Measurements from ENCODE around the gene ASB18.

Gene ASB18

GRCh38 chr2:236163471-236164200 lies 100.6 kb downstream of the ASB18 start:
- no peak for DNase-seq

- no peak for DNase-seq
Measured at GRCh38 chr2:236162882-236163470, 101.2 kb downstream of the ASB18 start.

- DNase-seq, result no peak
Measured at GRCh38 chr2:236162031-236162845, 102.0 kb downstream of the ASB18 start.

- no peak for DNase-seq
Measured at GRCh38 chr2:236161531-236161930, 102.7 kb downstream of the ASB18 start.

- DNase-seq, result no peak
Measured at GRCh38 chr2:236161082-236161462, 103.1 kb downstream of the ASB18 start.

GRCh38 chr2:236160366-236161081 lies 103.7 kb downstream of the ASB18 start:
- DNase-seq, result no peak

GRCh38 chr2:236159778-236160170 lies 104.4 kb downstream of the ASB18 start:
- no peak for DNase-seq

- no peak for DNase-seq
Measured at GRCh38 chr2:236158969-236159777, 105.0 kb downstream of the ASB18 start.

GRCh38 chr2:236157815-236158498 lies 106.2 kb downstream of the ASB18 start:
- DNase-seq, result no peak

- no peak for DNase-seq
Measured at GRCh38 chr2:236157366-236157765, 106.8 kb downstream of the ASB18 start.

- DNase-seq, result no peak
Measured at GRCh38 chr2:236156860-236157194, 107.4 kb downstream of the ASB18 start.

GRCh38 chr2:236156095-236156859 lies 107.9 kb downstream of the ASB18 start:
- DNase-seq, result no peak

- DNase-seq, result no peak
Measured at GRCh38 chr2:236155406-236155805, 108.8 kb downstream of the ASB18 start.

- DNase-seq, result no peak
Measured at GRCh38 chr2:236146436-236146835, 117.8 kb downstream of the ASB18 start.

GRCh38 chr2:236143811-236144210 lies 120.4 kb downstream of the ASB18 start:
- DNase-seq, result no peak

Data from T-helper 2 cell (primary cell).